HepG2 (cell line): ENCODE results near the gene MTMR10.

Experiments
- HDAC2 ChIP-seq: sonication (generic); formaldehyde crosslinking; IDR thresholded peaks from 2 replicates; pipeline ENCODE4 v1.4.0; 2020; ENCODE audit warnings: missing genetic modification reagents
- SRF ChIP-seq: IDR thresholded peaks from 2 replicates; pipeline ENCODE4 v1.6.1; 2011; ENCODE audit warnings: mild to moderate bottlenecking, low read depth, low read length, moderate library complexity
- ZMAT3 ChIP-seq: sonication (generic); formaldehyde crosslinking; conservative IDR thresholded peaks from 2 replicates; pipeline ENCODE4 v1.7.0; 2021; ENCODE audit warnings: missing genetic modification reagents
- ZMAT5 ChIP-seq: sonication (generic); formaldehyde crosslinking; IDR thresholded peaks from 2 replicates; pipeline ENCODE4 v1.5.0; 2020; ENCODE audit warnings: mild to moderate bottlenecking, low read depth, missing genetic modification reagents, borderline replicate concordance
- ZNF280B ChIP-seq: sonication (generic); formaldehyde crosslinking; IDR thresholded peaks from 2 replicates; pipeline ENCODE4 v1.5.0; 2020; ENCODE audit warnings: missing genetic modification reagents, mild to moderate bottlenecking, borderline replicate concordance
- ZNF619 ChIP-seq: sonication (generic); formaldehyde crosslinking; IDR thresholded peaks from 2 replicates; pipeline ENCODE4 v1.4.0; 2020; ENCODE audit warnings: mild to moderate bottlenecking, missing genetic modification reagents

GRCh38 chr15:31013863-31014607, 22.6 kb upstream of the MTMR10 start:
- TF ChIP-seq ZNF280B (CRISPR knock-in tag) (no peak), HDAC2 (no peak), SRF (no peak), ZMAT5 (CRISPR knock-in tag) (no peak), ZMAT3 (CRISPR knock-in tag) (no peak), ZNF619 (no peak)
